IMR-90 (cell line): ENCODE measurements around the gene SBF2.

ENCODE experiments used
- CEBPB ChIP-seq: IDR thresholded peaks from 2 replicates; pipeline ENCODE4 v1.6.1; 2012; ENCODE audit warnings: low read depth, low read length, improper control_type of control experiment
- CHD1 ChIP-seq: IDR thresholded peaks from 2 replicates; pipeline ENCODE4 v1.6.1; 2012; ENCODE audit warnings: low read depth, low read length, improper control_type of control experiment
- MXI1 ChIP-seq: IDR thresholded peaks from 2 replicates; pipeline ENCODE4 v1.6.1; 2012; ENCODE audit warnings: low read depth, mild to moderate bottlenecking, low read length, moderate library complexity, borderline replicate concordance
- POLR2A ChIP-seq: IDR thresholded peaks from 2 replicates; pipeline ENCODE4 v1.6.1; 2012; ENCODE audit warnings: mild to moderate bottlenecking, low read depth, low read length
- RCOR1 ChIP-seq: IDR thresholded peaks from 2 replicates; pipeline ENCODE4 v1.6.1; 2012; ENCODE audit warnings: mild to moderate bottlenecking, low read length, improper control_type of control experiment; ENCODE audit not compliant: insufficient replicate concordance
- TF ChIP-seq, protein P1 (sequence below): conservative IDR thresholded peaks from 2 replicates; pipeline ENCODE4 v1.5.1; 2012; ENCODE audit warnings: mild to moderate bottlenecking, low read depth, low read length, improper control_type of control experiment

DNA sequence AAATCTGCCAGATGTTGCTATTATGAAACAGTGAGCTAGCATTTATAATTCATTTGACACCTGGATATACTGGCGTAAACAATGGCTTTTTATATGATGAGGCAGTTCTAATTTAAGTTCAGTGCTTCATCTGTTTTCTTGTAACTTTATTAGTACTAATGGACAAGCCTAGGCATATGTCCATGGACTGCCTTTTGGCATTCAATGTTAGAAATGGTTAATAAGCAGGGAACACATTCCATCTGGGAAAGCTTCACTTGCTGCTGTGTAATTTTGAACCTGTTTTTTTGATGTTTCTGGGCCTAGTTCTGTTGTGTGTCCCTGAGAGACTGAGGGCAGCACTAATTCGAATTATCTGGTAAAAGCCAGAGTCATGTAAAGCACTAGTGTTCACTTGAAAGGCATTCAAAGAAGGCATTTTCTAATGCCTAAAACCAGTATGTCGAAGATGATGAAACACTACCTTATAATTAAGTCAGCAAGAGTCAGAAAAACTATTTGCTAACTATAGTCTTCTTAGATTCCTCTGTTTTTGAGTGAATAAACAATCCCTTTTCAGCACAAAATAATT, 491.6 kb downstream of the SBF2 start:
- TF ChIP-seq POLR2A (no peak), CHD1 (no peak), CEBPB (peak; percentile 89), RCOR1 (no peak), MXI1 (no peak)
- TF ChIP-seq, protein P1, sequence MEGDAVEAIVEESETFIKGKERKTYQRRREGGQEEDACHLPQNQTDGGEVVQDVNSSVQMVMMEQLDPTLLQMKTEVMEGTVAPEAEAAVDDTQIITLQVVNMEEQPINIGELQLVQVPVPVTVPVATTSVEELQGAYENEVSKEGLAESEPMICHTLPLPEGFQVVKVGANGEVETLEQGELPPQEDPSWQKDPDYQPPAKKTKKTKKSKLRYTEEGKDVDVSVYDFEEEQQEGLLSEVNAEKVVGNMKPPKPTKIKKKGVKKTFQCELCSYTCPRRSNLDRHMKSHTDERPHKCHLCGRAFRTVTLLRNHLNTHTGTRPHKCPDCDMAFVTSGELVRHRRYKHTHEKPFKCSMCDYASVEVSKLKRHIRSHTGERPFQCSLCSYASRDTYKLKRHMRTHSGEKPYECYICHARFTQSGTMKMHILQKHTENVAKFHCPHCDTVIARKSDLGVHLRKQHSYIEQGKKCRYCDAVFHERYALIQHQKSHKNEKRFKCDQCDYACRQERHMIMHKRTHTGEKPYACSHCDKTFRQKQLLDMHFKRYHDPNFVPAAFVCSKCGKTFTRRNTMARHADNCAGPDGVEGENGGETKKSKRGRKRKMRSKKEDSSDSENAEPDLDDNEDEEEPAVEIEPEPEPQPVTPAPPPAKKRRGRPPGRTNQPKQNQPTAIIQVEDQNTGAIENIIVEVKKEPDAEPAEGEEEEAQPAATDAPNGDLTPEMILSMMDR, result no peak
